ENCODE measurements around the gene FOXO3B. TPM values are rescaled to one million over a fixed set of nuclear protein-coding genes. Genes with fewer than 3 reads are reported as not detected.
"Not testable (repeated sequence)": the region's sequence is repeated elsewhere in the genome, so short reads cannot be mapped to it uniquely, and the experiment has no call there.

The FOXO3B gene
- total and polyA plus RNA-seq, 2 of the 8 experiments (the other 6 are each of a cell fraction or from before 2014, with no cell fraction given) = 13.3 to 13.7 TPM

- H3K27ac ChIP-seq (ENCODE audit: low read depth, low read length); H4K8ac ChIP-seq (ENCODE audit: extremely low read depth, insufficient read depth, low read length); H3K18ac ChIP-seq (ENCODE audit: extremely low read depth, low read length); H3K79me1 ChIP-seq (ENCODE audit: low read depth, low read length); H3K9me3 ChIP-seq (ENCODE audit: insufficient read depth in 2 of 2, low read depth in 1 of 2, low read length in 1 of 2); H3K36me3 ChIP-seq (ENCODE audit: control insufficient read depth in 2 of 4, insufficient read depth in 4 of 4, low read length in 3 of 4); H2BK15ac ChIP-seq (ENCODE audit: low read length); H3K27me3 ChIP-seq (replicated peaks in 1 of 4; ENCODE audit: control insufficient read depth in 3 of 4, extremely low read depth in 1 of 4, insufficient read depth in 3 of 4, low read length in 3 of 4); H4K20me1 ChIP-seq (replicated peaks in 1 of 2; ENCODE audit: control insufficient read depth in 1 of 2, insufficient read depth in 2 of 2, low read length in 2 of 2); CTCF ChIA-PET (ENCODE audit: partially characterized antibody); DNase-seq (ENCODE audit: low read depth in 1 of 2, low spot score in 2 of 2); H4K5ac ChIP-seq (ENCODE audit: insufficient read length, low read depth, low read length); H2BK5ac ChIP-seq (ENCODE audit: low read depth, low read length); H3K9ac ChIP-seq (replicated peaks in 1 of 4; ENCODE audit: extremely low read depth in 1 of 4, low read depth in 3 of 4, low read length in 3 of 4); H3K4me3 ChIP-seq (ENCODE audit: extremely low read depth in 1 of 4, insufficient read depth in 2 of 4, low read depth in 3 of 4, low read length in 4 of 4); H3K23me2 ChIP-seq (ENCODE audit: low read depth, low read length); POLR2A ChIA-PET (ENCODE audit: partially characterized antibody); H3K14ac ChIP-seq (ENCODE audit: insufficient read length); H3K4ac ChIP-seq (replicated peaks; ENCODE audit: insufficient read length, low read depth, low read length); H2AK5ac ChIP-seq (ENCODE audit: low read depth, low read length); H3K56ac ChIP-seq (replicated peaks; ENCODE audit: insufficient read length, low read depth, low read length); H2BK12ac ChIP-seq (ENCODE audit: low read depth, low read length); H2BK20ac ChIP-seq (ENCODE audit: low read length); H3K4me1 ChIP-seq (replicated peaks in 1 of 4; ENCODE audit: control insufficient read depth in 3 of 4, insufficient read depth in 4 of 4, low read length in 3 of 4); H4K91ac ChIP-seq (replicated peaks; ENCODE audit: insufficient read length, low read length); FAIRE-seq; H3K4me2 ChIP-seq (ENCODE audit: insufficient read depth in 1 of 2, low read depth in 2 of 2, low read length in 2 of 2); H2BK120ac ChIP-seq (replicated peaks; ENCODE audit: low read depth, low read length); H2AFZ ChIP-seq (ENCODE audit: low read length); H3K23ac ChIP-seq (ENCODE audit: insufficient read length); H3K79me2 ChIP-seq (ENCODE audit: control insufficient read depth in 1 of 2, insufficient read depth in 2 of 2, low read length in 2 of 2): not testable (repeated sequence)
- 98% methylated on average over 11 of the region's 13 CpGs; no CpG with 5 or more reads in 1 of the 2 experiments for WGBS, 2 experiments (ENCODE audit: extremely low coverage in 1 of 2, insufficient coverage in 1 of 2, insufficient read length in 1 of 2, insufficient replicate concordance in 2 of 2, low coverage in 1 of 2, low lambda C conversion rate in 2 of 2, missing lambda C conversion rate in 1 of 2)
These were observed 43.8 kb downstream of the FOXO3B start for GRCh38 chr17:18638357-18638756.

GRCh38 chr17:18636237-18636636 is 45.9 kb downstream of the FOXO3B start:
- H3K4me3 ChIP-seq (ENCODE audit: extremely low read depth in 1 of 4, insufficient read depth in 2 of 4, low read depth in 3 of 4, low read length in 4 of 4); H3K9ac ChIP-seq (replicated peaks in 1 of 4; ENCODE audit: extremely low read depth in 1 of 4, low read depth in 3 of 4, low read length in 3 of 4); H2AFZ ChIP-seq (ENCODE audit: low read length); H3K27ac ChIP-seq (ENCODE audit: low read depth, low read length); H2BK120ac ChIP-seq (replicated peaks; ENCODE audit: low read depth, low read length); H2BK15ac ChIP-seq (ENCODE audit: low read length); H2BK12ac ChIP-seq (ENCODE audit: low read depth, low read length); DNase-seq (ENCODE audit: low read depth in 1 of 2, low spot score in 2 of 2); H3K79me1 ChIP-seq (ENCODE audit: low read depth, low read length); H4K91ac ChIP-seq (replicated peaks; ENCODE audit: insufficient read length, low read length); H3K23me2 ChIP-seq (ENCODE audit: low read depth, low read length); H2AK5ac ChIP-seq (ENCODE audit: low read depth, low read length); H2BK20ac ChIP-seq (ENCODE audit: low read length); H3K27me3 ChIP-seq (replicated peaks in 1 of 4; ENCODE audit: control insufficient read depth in 3 of 4, extremely low read depth in 1 of 4, insufficient read depth in 3 of 4, low read length in 3 of 4); POLR2A ChIA-PET (ENCODE audit: partially characterized antibody); H3K79me2 ChIP-seq (ENCODE audit: control insufficient read depth in 1 of 2, insufficient read depth in 2 of 2, low read length in 2 of 2); H4K8ac ChIP-seq (ENCODE audit: extremely low read depth, insufficient read depth, low read length); H3K14ac ChIP-seq (ENCODE audit: insufficient read length); H3K9me3 ChIP-seq (ENCODE audit: insufficient read depth in 2 of 2, low read depth in 1 of 2, low read length in 1 of 2); H3K23ac ChIP-seq (ENCODE audit: insufficient read length); H4K20me1 ChIP-seq (replicated peaks in 1 of 2; ENCODE audit: control insufficient read depth in 1 of 2, insufficient read depth in 2 of 2, low read length in 2 of 2); H3K4me1 ChIP-seq (replicated peaks in 1 of 4; ENCODE audit: control insufficient read depth in 3 of 4, insufficient read depth in 4 of 4, low read length in 3 of 4); H3K36me3 ChIP-seq (ENCODE audit: control insufficient read depth in 2 of 4, insufficient read depth in 4 of 4, low read length in 3 of 4); H3K18ac ChIP-seq (ENCODE audit: extremely low read depth, low read length); H2BK5ac ChIP-seq (ENCODE audit: low read depth, low read length); H3K56ac ChIP-seq (replicated peaks; ENCODE audit: insufficient read length, low read depth, low read length); H3K4ac ChIP-seq (replicated peaks; ENCODE audit: insufficient read length, low read depth, low read length); H4K5ac ChIP-seq (ENCODE audit: insufficient read length, low read depth, low read length); FAIRE-seq; H3K4me2 ChIP-seq (ENCODE audit: insufficient read depth in 1 of 2, low read depth in 2 of 2, low read length in 2 of 2); CTCF ChIA-PET (ENCODE audit: partially characterized antibody): not testable (repeated sequence)
- 88% methylated on average over 7 of the region's 7 CpGs; no CpG with 5 or more reads in 1 of the 2 experiments for WGBS, 2 experiments (ENCODE audit: extremely low coverage in 1 of 2, insufficient coverage in 1 of 2, insufficient read length in 1 of 2, insufficient replicate concordance in 2 of 2, low coverage in 1 of 2, low lambda C conversion rate in 2 of 2, missing lambda C conversion rate in 1 of 2)
